Adrenal gland (tissue), 12 donors: ENCODE results near the gene SYT7. TPM values are rescaled to one million over a fixed set of nuclear protein-coding genes. Genes with fewer than 3 reads are reported as not detected.

Source experiments
- DNase-seq, 7 donors: peaks; one replicate each; pipeline ENCODE4 v3.0.0-alpha.2; 2019 to 2020
- H3K27ac ChIP-seq, 5 donors: fragments of 200-600 bp; sonication (generic) in 4 of 5; 1 replicate in 3 of 5; 2 replicates in 2 of 5; pipeline versions ENCODE4 v1.5.1 to v1.8.0; 2016 to 2020; ENCODE audit warnings: mild to moderate bottlenecking in 1 of 5
- H3K27me3 ChIP-seq: fragments of 200-600 bp; 2 replicates; pipeline ENCODE4 v1.8.0; 2021
- H3K36me3 ChIP-seq, 2 donors: fragments of 200-600 bp; replicated peaks in 1 of 2; 1 replicate in 1 of 2; 2 replicates in 1 of 2; pipeline versions ENCODE4 v1.5.1 to v1.8.0; 2018 to 2022
- H3K4me1 ChIP-seq, 2 donors: fragments of 200-600 bp; replicated peaks in 1 of 2; 1 replicate in 1 of 2; 2 replicates in 1 of 2; pipeline versions ENCODE4 v1.5.1 to v1.8.0; 2018 to 2021
- H3K4me3 ChIP-seq, 4 donors: fragments of 200-600 bp; sonication (generic) in 3 of 4; one replicate each; pipeline ENCODE4 v1.5.1; 2016 to 2018
- H3K9me3 ChIP-seq, 3 donors: fragments of 200-600 bp; sonication (generic) in 1 of 3; replicated peaks in 1 of 3; 1 replicate in 2 of 3; 2 replicates in 1 of 3; pipeline versions ENCODE4 v1.5.1 to v1.8.0; 2016 to 2021
- CTCF ChIP-seq, 6 experiments: fragments of 450-650 bp in 4 of 6; fragments of 200-600 bp in 2 of 6; sonication (generic) in 1 of 6; IDR thresholded peaks; 1 replicate in 5 of 6; 2 replicates in 1 of 6; pipeline versions ENCODE4 v1.5.1 to v1.8.0; 2016 to 2021; ENCODE audit warnings: antibody characterized with exemption in 6 of 6, mild to moderate bottlenecking in 2 of 6, moderate library complexity in 1 of 6
- POLR2A ChIP-seq, 2 donors: fragments of 450-650 bp; IDR thresholded peaks; one replicate each; pipeline ENCODE4 v1.6.1; 2017; ENCODE audit warnings: antibody characterized with exemption in 2 of 2, mild to moderate bottlenecking in 2 of 2, moderate library complexity in 1 of 2
- WGBS, 4 donors: extraction: QIAGEN DNeasy Blood & Tissue Kit in 2 of 4; methylation state at CpG; one replicate each; pipeline versions ENCODE4 v1.1.5 to v1.1.7; 2013 to 2017; 5-methylcytosine and 5-hydroxymethylcytosine counted together
- intact Hi-C, 2 donors: fragments of 100-400 bp; cut with DNase I; formaldehyde crosslinking; loops; one replicate each; pipeline versions ENCODE4 v1.14.1 to v1.15.0; 2022 to 2023
- polyA plus RNA-seq, 3 donors: library from polyadenylated mRNA; stranded (reverse); fragments of 200-250 nt in 2 of 3; fragments of 350-450 nt in 1 of 3; fragmentation: Illumina TruSeq in 1 of 3; extraction: RNeasy Lipid Tissue Mini Kit (QIAGEN cat#74804) in 1 of 3; gene quantifications; one replicate each; pipeline ENCODE4 v1.2.3, GENCODE V29; 2013 to 2014
- total RNA-seq, 9 donors: library from RNA; depleted of rRNA in 4 of 9; stranded (reverse); fragments of >200 nt in 4 of 9; fragments of 120-200 nt in 1 of 9; fragmentation: NEBNext Ultra II Directional in 1 of 9; extraction: Animal tissue kit (Norgen Biotek cat#: 25700) in 1 of 9; gene quantifications; one replicate each; pipeline versions ENCODE4 v1.1.0 to v1.2.4, GENCODE V29; 2013 to 2023
- donor health status: healthy with polysubstance abuse.
- donor health status: Bipolar disorder and iron deficiency.
- donor health status: DM: yes; HTN: yes; CAD: no.
- donor health status: DM: no; HTN: no; CAD: no.
- donor health status: DM: no; HTN: no; CAD: no.
- donor health status: DM: yes; HTN: yes; CAD: no.

SYT7 gene
- total and polyA plus RNA-seq, 12 donors: 0.09 to 6.8 (median 1.3) TPM; not detected in 1

GRCh38 chr11:61589961-61590360 lies 9.1 kb upstream of the SYT7 start:
- no peaks in the 10 kb centered on the region for H3K36me3 ChIP-seq
- intact Hi-C loops: no loop called here
- peaks cover 0 to 13% of the 10 kb centered on the region in 2 donors for H3K4me1 ChIP-seq
- no peak overlapping the region for H3K4me3 ChIP-seq
- no peak for TF ChIP-seq POLR2A (IDR thresholded peaks at IDR 0.05)
- TF ChIP-seq CTCF (IDR thresholded peaks at IDR 0.05): no peak
- peaks cover 10% of the 10 kb centered on the region for H3K27me3 ChIP-seq
- H3K9me3 ChIP-seq: no peaks in the 10 kb centered on the region
- no peak for DNase-seq
- WGBS, 4 donors: 91 to 95% (median 91%) methylated on average over 4 to 5 of the region's 5 CpGs
- H3K27ac ChIP-seq: no peak overlapping the region

DNA sequence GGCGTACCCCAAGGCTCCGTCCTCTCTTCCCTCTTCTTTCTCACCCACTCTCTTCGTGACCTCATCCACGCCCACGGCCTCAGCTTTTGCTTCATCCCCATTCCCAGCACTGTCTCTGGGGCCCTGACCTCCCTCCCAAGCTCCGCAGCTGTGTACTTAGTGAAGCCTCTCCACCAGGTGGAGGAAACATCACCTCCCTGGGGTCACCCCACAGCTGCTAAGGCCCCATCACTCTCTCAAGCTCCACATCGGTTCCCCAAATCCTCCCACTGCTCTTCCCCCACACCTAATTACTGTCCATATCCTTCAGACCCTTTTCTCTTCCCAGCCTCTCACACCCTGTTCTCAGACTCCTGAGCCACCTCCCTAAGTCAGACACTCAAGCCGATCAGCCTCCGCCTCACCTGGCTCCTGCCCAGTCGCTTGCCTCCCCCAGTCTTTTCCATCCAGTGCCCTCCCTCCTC lies 7.9 kb upstream of the SYT7 start:
- no peak overlapping the region for H3K4me3 ChIP-seq
- H3K27me3 ChIP-seq: peaks cover 5% of the 10 kb centered on the region
- no peaks in the 10 kb centered on the region for H3K36me3 ChIP-seq
- no peak overlapping the region for H3K27ac ChIP-seq
- H3K9me3 ChIP-seq: no peaks in the 10 kb centered on the region
- H3K4me1 ChIP-seq: peaks cover 0 to 13% of the 10 kb centered on the region in 2 donors
- 43 to 51% (median 50%) methylated on average over 10 of the region's 10 CpGs for WGBS, 4 donors
- TF ChIP-seq CTCF (IDR thresholded peaks at IDR 0.05) (no peak), POLR2A (IDR thresholded peaks at IDR 0.05) (no peak)
- no peak for DNase-seq
- intact Hi-C loops: no loop called here

GRCh38 chr11:61587951-61588727 lies 7.3 kb upstream of the SYT7 start:
- TF ChIP-seq CTCF (IDR thresholded peaks at IDR 0.05) (no peak), POLR2A (IDR thresholded peaks at IDR 0.05) (no peak)
- 4 to 11% (median 5%) methylated on average over 12 to 30 of the region's 30 CpGs for WGBS, 4 donors
- DNase-seq: peak in 4 of 7 donors; percentile 20 to 73 (median 34)
- Histone ChIP-seq H3K9me3 (no peaks in the 10 kb centered on the region), H3K4me1 (peaks cover 0 to 13% of the 10 kb centered on the region in 2 donors), H3K27ac (no peak overlapping the region), H3K36me3 (no peaks in the 10 kb centered on the region), H3K4me3 (peak overlapping the region in 1 of 4 donors; percentile 50), H3K27me3 (peaks cover 4% of the 10 kb centered on the region)
- intact Hi-C loops: no loop called here

DNA sequence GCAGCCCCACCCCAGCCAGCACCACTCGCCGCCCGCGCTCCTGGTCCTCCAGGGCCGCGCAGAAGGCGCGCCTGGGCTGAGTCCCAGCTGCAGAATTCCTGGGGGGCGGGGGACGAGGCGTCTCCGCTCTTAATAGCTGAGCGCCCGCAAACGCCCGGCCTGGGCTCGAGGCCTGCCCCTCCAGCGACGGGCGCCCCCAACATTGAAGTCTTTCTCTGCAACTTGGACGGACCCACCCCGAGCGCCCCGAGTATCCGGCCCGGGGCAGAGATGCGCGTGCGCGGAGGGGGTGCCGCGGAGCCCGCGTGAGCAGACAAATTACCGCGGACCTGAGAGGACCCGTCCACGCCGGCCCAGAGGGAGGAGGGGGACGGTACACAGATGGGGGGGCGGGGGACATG lies 6.7 kb upstream of the SYT7 start:
- Histone ChIP-seq H3K4me1 (peaks cover 0 to 13% of the 10 kb centered on the region in 2 donors), H3K27ac (no peak overlapping the region), H3K36me3 (no peaks in the 10 kb centered on the region), H3K9me3 (no peaks in the 10 kb centered on the region), H3K4me3 (peak overlapping the region in 1 of 4 donors; percentile 50), H3K27me3 (peaks cover 4% of the 10 kb centered on the region)
- 1 to 6% (median 5%) methylated on average over 22 to 41 of the region's 41 CpGs for WGBS, 4 donors
- intact Hi-C loops: no loop called here
- TF ChIP-seq CTCF (IDR thresholded peaks at IDR 0.05) (no peak), POLR2A (IDR thresholded peaks at IDR 0.05) (no peak)
- peak in 2 of 7 donors; percentile 15 to 32 for DNase-seq
